IMR-90 (cell line): ENCODE measurements around the gene UGT2A2. TPM values are rescaled to one million over a fixed set of nuclear protein-coding genes. Genes with fewer than 3 reads are reported as not detected.

Experiments used
- ATAC-seq: fragments of 200-7000 bp; cut with Tn5 transposase; 2 replicates; pipeline ENCODE4 v1.9.1; 2020; ENCODE audit warnings: low read depth, mild to moderate bottlenecking, moderate library complexity
- BruUV-seq: library from RNA; stranded (reverse); fragments of 400-500 nt; replicated peaks from 2 replicates; lab custom pipeline; 2021; lab: Mats Ljungman, UMichigan
- CTCF ChIA-PET: fragments of 300-600 bp; formaldehyde crosslinking; extraction: SDS; loops from one replicate; lab custom pipeline; 2021; ENCODE audit warnings: antibody characterized with exemption; lab: Yijun Ruan, JAX
- POLR2A ChIA-PET: fragments of 300-600 bp; sonication (Branson Sonifier 250); formaldehyde crosslinking; loops from one replicate; lab custom pipeline; 2022; ENCODE audit warnings: antibody characterized with exemption; ENCODE audit not compliant: unreplicated experiment; lab: Charles Lee
- DNase-seq: peaks from one replicate; pipeline ENCODE4 v3.0.0; 2013
- H2AFZ ChIP-seq: replicated peaks from 2 replicates; pipeline ENCODE3; 2013; ENCODE audit warnings: low read length, mild to moderate bottlenecking; ENCODE audit not compliant: poor library complexity
- H2AK5ac ChIP-seq: 2 replicates; pipeline ENCODE4 v1.6.1; 2013; ENCODE audit warnings: low read depth, low read length, inconsistent platforms
- H2AK9ac ChIP-seq: replicated peaks from 2 replicates; pipeline ENCODE3; 2013; ENCODE audit warnings: mild to moderate bottlenecking, low read depth, low read length, moderate library complexity; ENCODE audit not compliant: poor library complexity
- H2BK120ac ChIP-seq: 2 replicates; pipeline ENCODE4 v1.6.1; 2013; ENCODE audit warnings: low read depth, low read length, inconsistent platforms
- H2BK15ac ChIP-seq: 3 replicates; pipeline ENCODE4 v1.6.1; 2013; ENCODE audit warnings: low read depth, low read length, inconsistent platforms
- H2BK20ac ChIP-seq: 2 replicates; pipeline ENCODE4 v1.6.1; 2013; ENCODE audit warnings: low read depth, mild to moderate bottlenecking, inconsistent platforms, low read length, moderate library complexity
- H2BK5ac ChIP-seq: 2 replicates; pipeline ENCODE4 v1.6.1; 2013; ENCODE audit warnings: mild to moderate bottlenecking, low read depth, low read length, inconsistent platforms; ENCODE audit not compliant: poor library complexity, severe bottlenecking
- H3K14ac ChIP-seq: replicated peaks from 2 replicates; pipeline ENCODE4 v1.6.1; 2013; ENCODE audit warnings: low read depth, low read length, inconsistent platforms
- H3K18ac ChIP-seq: 2 replicates; pipeline ENCODE4 v1.6.1; 2013; ENCODE audit warnings: low read depth, low read length, control low read depth
- H3K23ac ChIP-seq: 2 replicates; pipeline ENCODE4 v1.6.1; 2013; ENCODE audit warnings: low read depth, low read length, inconsistent platforms
- H3K27ac ChIP-seq: 2 replicates; pipeline ENCODE4 v1.5.1; 2013; ENCODE audit warnings: mild to moderate bottlenecking, control low read depth, low read length; ENCODE audit not compliant: insufficient read depth
- H3K27me3 ChIP-seq: 2 replicates; pipeline ENCODE4 v1.6.1; 2013; ENCODE audit warnings: low read length; ENCODE audit not compliant: control insufficient read depth, insufficient read depth
- H3K36me3 ChIP-seq: 2 replicates; pipeline ENCODE4 v1.6.1; 2013; ENCODE audit warnings: low read length, mixed read lengths; ENCODE audit not compliant: control insufficient read depth, insufficient read depth
- H3K4ac ChIP-seq: 2 replicates; pipeline ENCODE4 v1.6.1; 2013; ENCODE audit warnings: low read depth, low read length, inconsistent platforms
- H3K4me1 ChIP-seq: 2 replicates; pipeline ENCODE4 v1.6.1; 2013; ENCODE audit warnings: low read length, mixed read lengths; ENCODE audit not compliant: control insufficient read depth, insufficient read depth
- H3K4me2 ChIP-seq: 2 replicates; pipeline ENCODE4 v1.6.1; 2013; ENCODE audit warnings: low read depth, mild to moderate bottlenecking, control low read depth, low read length, moderate library complexity
- H3K4me3 ChIP-seq: 2 replicates; pipeline ENCODE4 v1.5.1; 2013; ENCODE audit warnings: low read depth, mild to moderate bottlenecking, control low read depth, low read length, moderate library complexity; ENCODE audit not compliant: insufficient read depth
- H3K56ac ChIP-seq: 2 replicates; pipeline ENCODE4 v1.6.1; 2013; ENCODE audit warnings: low read length, inconsistent platforms; ENCODE audit not compliant: insufficient read depth; ENCODE audit errors: extremely low read depth
- H3K79me1 ChIP-seq, 2 experiments: 2 replicates each; pipeline ENCODE4 v1.6.1; 2013; ENCODE audit warnings: low read length in 2 of 2, inconsistent platforms in 1 of 2, low read depth in 1 of 2
- H3K9ac ChIP-seq: 2 replicates; pipeline ENCODE4 v1.6.1; 2013; ENCODE audit warnings: low read depth, low read length, control low read depth
- H3K9me1 ChIP-seq: 2 replicates; pipeline ENCODE4 v1.6.1; 2013; ENCODE audit warnings: low read length, inconsistent platforms; ENCODE audit not compliant: insufficient read depth
- H3K9me3 ChIP-seq: 2 replicates; pipeline ENCODE4 v1.6.1; 2013; ENCODE audit warnings: low read length; ENCODE audit not compliant: control insufficient read depth, insufficient read depth
- H4K20me1 ChIP-seq: 2 replicates; pipeline ENCODE4 v1.6.1; 2013; ENCODE audit warnings: low read length, inconsistent platforms; ENCODE audit not compliant: insufficient read depth
- H4K5ac ChIP-seq: 2 replicates; pipeline ENCODE4 v1.6.1; 2013; ENCODE audit warnings: mild to moderate bottlenecking, low read depth, low read length, control low read depth
- H4K8ac ChIP-seq, 2 experiments: 2 replicates each; pipeline ENCODE4 v1.6.1; 2013; ENCODE audit warnings: low read depth in 2 of 2, low read length in 2 of 2, control low read depth in 1 of 2, inconsistent platforms in 1 of 2
- H4K91ac ChIP-seq: 2 replicates; pipeline ENCODE4 v1.6.1; 2013; ENCODE audit warnings: low read depth, low read length, inconsistent platforms; ENCODE audit not compliant: insufficient read depth
- BHLHE40 ChIP-seq: fragments of 150-350 bp; IDR thresholded peaks from 2 replicates; pipeline ENCODE4 v1.6.1; 2016; ENCODE audit warnings: mild to moderate bottlenecking, low read depth, low read length
- CEBPB ChIP-seq: IDR thresholded peaks from 2 replicates; pipeline ENCODE4 v1.6.1; 2012; ENCODE audit warnings: low read depth, low read length, improper control_type of control experiment
- CHD1 ChIP-seq: IDR thresholded peaks from 2 replicates; pipeline ENCODE4 v1.6.1; 2012; ENCODE audit warnings: low read depth, low read length, improper control_type of control experiment
- CTCF ChIP-seq: conservative IDR thresholded peaks from 2 replicates; pipeline ENCODE4 v1.5.1; 2012; ENCODE audit warnings: mild to moderate bottlenecking, low read depth, low read length, improper control_type of control experiment
- ELK1 ChIP-seq: fragments of 150-350 bp; IDR thresholded peaks from 2 replicates; pipeline ENCODE4 v1.6.1; 2016; ENCODE audit warnings: low read depth, mild to moderate bottlenecking, low read length, moderate library complexity, borderline replicate concordance
- FOS ChIP-seq: fragments of 150-350 bp; IDR thresholded peaks from 2 replicates; pipeline ENCODE4 v1.6.1; 2016; ENCODE audit warnings: low read depth, low read length
- MAFK ChIP-seq: IDR thresholded peaks from 2 replicates; pipeline ENCODE4 v1.6.1; 2012; ENCODE audit warnings: low read depth, low read length, improper control_type of control experiment
- MAZ ChIP-seq: IDR thresholded peaks from 2 replicates; pipeline ENCODE4 v1.6.1; 2012; ENCODE audit warnings: low read depth, mild to moderate bottlenecking, low read length, improper control_type of control experiment, moderate library complexity, borderline replicate concordance
- MXI1 ChIP-seq: IDR thresholded peaks from 2 replicates; pipeline ENCODE4 v1.6.1; 2012; ENCODE audit warnings: low read depth, mild to moderate bottlenecking, low read length, moderate library complexity, borderline replicate concordance
- NFE2L2 ChIP-seq: fragments of 150-350 bp; IDR thresholded peaks from 2 replicates; pipeline ENCODE4 v1.6.1; 2016; ENCODE audit warnings: low read depth, mild to moderate bottlenecking, low read length
- POLR2A ChIP-seq: IDR thresholded peaks from 2 replicates; pipeline ENCODE4 v1.6.1; 2012; ENCODE audit warnings: mild to moderate bottlenecking, low read depth, low read length
- RAD21 ChIP-seq: IDR thresholded peaks from 2 replicates; pipeline ENCODE4 v1.6.1; 2012; ENCODE audit warnings: low read length, improper control_type of control experiment
- RCOR1 ChIP-seq: IDR thresholded peaks from 2 replicates; pipeline ENCODE4 v1.6.1; 2012; ENCODE audit warnings: mild to moderate bottlenecking, low read length, improper control_type of control experiment; ENCODE audit not compliant: insufficient replicate concordance
- RFX5 ChIP-seq: IDR thresholded peaks from 2 replicates; pipeline ENCODE4 v1.8.0; 2012; ENCODE audit warnings: low read depth, mild to moderate bottlenecking, low read length, moderate library complexity
- SMC3 ChIP-seq: fragments of 150-350 bp; IDR thresholded peaks from 2 replicates; pipeline ENCODE4 v1.6.1; 2016; ENCODE audit warnings: low read depth, mild to moderate bottlenecking, antibody characterized with exemption, low read length, moderate library complexity
- USF2 ChIP-seq: fragments of 150-350 bp; IDR thresholded peaks from 2 replicates; pipeline ENCODE4 v1.6.1; 2017; ENCODE audit warnings: mild to moderate bottlenecking, antibody characterized with exemption, low read length, low read depth
- WGBS, 2 experiments: methylation state at CpG; one replicate each; pipeline versions ENCODE4 v1.1.5 to v1.1.7; 2013; ENCODE audit warnings: missing lambda C conversion rate in 2 of 2; ENCODE audit not compliant: insufficient read length in 1 of 2; ENCODE audit errors: extremely low coverage in 2 of 2; 5-methylcytosine and 5-hydroxymethylcytosine counted together
- dilution Hi-C: fragments of 300-500 bp; cut with HindIII; formaldehyde crosslinking; loops from one replicate; pipeline ENCODE4 v1.14.3; 2018; ENCODE audit warnings: low sequenced_read_pairs; ENCODE audit not compliant: unreplicated experiment
- in situ Hi-C: fragments of 300-500 bp; cut with MboI; formaldehyde crosslinking; loops from 3 replicates; pipeline ENCODE4 v1.14.3; 2019; ENCODE audit warnings: low sequenced_read_pairs, inconsistent platforms, mixed read lengths
- intact Hi-C: fragments of 100-400 bp; cut with micrococcal nuclease; formaldehyde crosslinking; loops from 2 replicates; pipeline ENCODE4 v1.10.0; 2022
- polyA plus RNA-seq, 3 experiments: library from polyadenylated mRNA; depleted of rRNA; stranded (reverse); fragments of >200 nt; gene quantifications; 2 replicates each; pipeline ENCODE4 v1.2.3, GENCODE V29; 2012; ENCODE audit warnings: low replicate concordance in 1 of 3
- total RNA-seq: library from RNA; depleted of rRNA; stranded (reverse); fragments of >200 nt; gene quantifications from 2 replicates; pipeline ENCODE4 v1.2.3, GENCODE V29; 2012

Gene UGT2A2
- total and polyA plus RNA-seq, 2 of the 4 experiments (the other 2 are of a cell fraction) = not detected

GRCh38 chr4:69601065-69601464, 38.4 kb downstream of the UGT2A2 start:
- Histone ChIP-seq H3K79me1 (no peaks in the 10 kb centered on the region), H2AK9ac (no peak overlapping the region), H2AFZ (no peak overlapping the region), H3K36me3 (no peaks in the 10 kb centered on the region), H4K5ac (no peak overlapping the region), H3K18ac (no peak overlapping the region), H4K20me1 (no peaks in the 10 kb centered on the region), H3K9ac (no peak overlapping the region), H3K4me2 (no peak overlapping the region), H3K27me3 (no peaks in the 10 kb centered on the region), H3K9me3 (no peaks in the 10 kb centered on the region), H3K4me3 (no peak overlapping the region), H4K91ac (no peak overlapping the region), H3K4me1 (no peaks in the 10 kb centered on the region), H3K4ac (no peak overlapping the region), H3K56ac (no peak overlapping the region), H3K23ac (no peak overlapping the region), H3K9me1 (no peaks in the 10 kb centered on the region), H2BK5ac (no peak overlapping the region), H2BK20ac (no peak overlapping the region), H4K8ac (no peak overlapping the region), H2AK5ac (no peak overlapping the region), H3K14ac (no peak overlapping the region), H2BK120ac (no peak overlapping the region), H2BK15ac (no peak overlapping the region), H3K27ac (no peak overlapping the region)
- no TSS peak for BruUV-seq
- DNase-seq (no peak), ATAC-seq (no peak)
- CTCF ChIA-PET = no interaction called here
- WGBS, 2 experiments = 20% methylated on average over 1 of the region's 4 CpGs; no CpG with 5 or more reads in 1 of the 2 experiments
- dilution Hi-C loops = no loop called here
- in situ Hi-C loops = loop anchor here (25.0 kb wide), 1 partner anchor 1314 kb away; no protein-coding TSS in a partner anchor
- intact Hi-C loops = no loop called here
- POLR2A ChIA-PET = no interaction called here
- TF ChIP-seq POLR2A (no peak), CTCF (no peak), CEBPB (no peak), RCOR1 (no peak), NFE2L2 (no peak), FOS (no peak), SMC3 (no peak), USF2 (no peak), CHD1 (no peak), MXI1 (no peak), RAD21 (no peak), MAZ (no peak), BHLHE40 (no peak), ELK1 (no peak), MAFK (no peak), RFX5 (no peak)
